CD4-positive, alpha-beta T cell treated with Interferon alpha-2 for 1 hour (primary cell): ENCODE data around the gene SMIM1.
"Not testable (repeated sequence)": the region's sequence is repeated elsewhere in the genome, so short reads cannot be mapped to it uniquely, and the experiment has no call there.

Source experiments
- DNase-seq, 2 donors: peaks; one replicate each; pipeline ENCODE4 v3.0.0-alpha.2; 2020 to 2022

Gene SMIM1

DNA sequence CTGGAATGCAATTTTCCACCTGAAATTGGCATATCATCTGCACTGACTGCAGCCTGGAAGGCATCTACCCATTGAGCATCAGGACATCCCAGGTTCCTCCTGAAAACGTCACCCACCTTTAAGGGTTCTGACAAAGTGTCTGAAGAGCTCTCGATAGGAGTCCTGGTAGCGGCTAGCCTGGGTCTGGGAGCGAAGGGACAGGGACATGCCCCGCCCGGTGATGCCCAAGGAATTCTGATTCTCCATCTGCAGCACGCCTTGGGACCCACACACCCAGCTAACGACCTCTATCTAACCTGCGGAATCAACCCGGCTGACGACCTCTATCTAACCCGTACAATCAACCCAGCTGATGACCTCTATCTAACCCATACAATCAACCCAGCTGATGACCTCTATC lies 33.6 kb upstream of the SMIM1 start:
- DNase-seq = no peak

DNA sequence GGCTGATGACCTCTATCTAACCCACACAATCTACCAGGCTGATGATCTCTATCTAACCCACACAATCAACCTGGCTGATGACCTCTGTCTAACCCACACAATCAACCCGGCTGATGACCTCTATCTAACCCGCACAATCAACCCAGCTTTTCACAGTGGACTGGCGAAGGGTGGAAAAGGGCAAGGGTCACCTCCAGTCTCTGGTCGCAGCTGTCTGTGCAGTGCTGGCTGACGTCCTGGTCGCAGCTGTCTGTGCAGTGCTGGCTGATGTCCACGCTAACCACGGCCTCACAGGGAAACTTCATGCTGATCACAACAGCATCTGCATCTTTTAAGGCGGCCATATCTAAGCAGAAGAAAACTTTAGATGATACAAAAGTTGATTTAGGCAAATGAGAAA lies 32.5 kb upstream of the SMIM1 start:
- DNase-seq = no peak

DNA sequence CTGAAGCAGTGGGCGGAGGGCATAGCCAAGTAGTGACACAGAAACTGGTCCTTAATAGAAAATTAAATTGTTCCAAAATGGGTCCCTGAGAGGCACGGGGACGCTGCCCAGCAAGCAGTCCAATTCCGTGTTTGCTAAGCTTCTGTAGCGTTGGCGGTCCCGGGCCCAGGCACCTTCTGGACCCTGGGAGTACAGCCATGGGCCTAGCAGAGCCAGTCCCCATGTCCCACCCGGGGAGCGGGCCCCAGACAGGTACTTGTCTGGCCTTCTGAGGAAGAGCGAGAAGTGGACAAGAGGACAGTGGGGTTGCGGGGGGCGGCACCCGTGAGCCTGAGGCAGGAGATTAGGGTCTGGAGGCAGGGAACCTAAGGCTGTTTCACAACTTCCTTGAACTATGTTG lies 31.8 kb upstream of the SMIM1 start:
- DNase-seq = no peak

DNA sequence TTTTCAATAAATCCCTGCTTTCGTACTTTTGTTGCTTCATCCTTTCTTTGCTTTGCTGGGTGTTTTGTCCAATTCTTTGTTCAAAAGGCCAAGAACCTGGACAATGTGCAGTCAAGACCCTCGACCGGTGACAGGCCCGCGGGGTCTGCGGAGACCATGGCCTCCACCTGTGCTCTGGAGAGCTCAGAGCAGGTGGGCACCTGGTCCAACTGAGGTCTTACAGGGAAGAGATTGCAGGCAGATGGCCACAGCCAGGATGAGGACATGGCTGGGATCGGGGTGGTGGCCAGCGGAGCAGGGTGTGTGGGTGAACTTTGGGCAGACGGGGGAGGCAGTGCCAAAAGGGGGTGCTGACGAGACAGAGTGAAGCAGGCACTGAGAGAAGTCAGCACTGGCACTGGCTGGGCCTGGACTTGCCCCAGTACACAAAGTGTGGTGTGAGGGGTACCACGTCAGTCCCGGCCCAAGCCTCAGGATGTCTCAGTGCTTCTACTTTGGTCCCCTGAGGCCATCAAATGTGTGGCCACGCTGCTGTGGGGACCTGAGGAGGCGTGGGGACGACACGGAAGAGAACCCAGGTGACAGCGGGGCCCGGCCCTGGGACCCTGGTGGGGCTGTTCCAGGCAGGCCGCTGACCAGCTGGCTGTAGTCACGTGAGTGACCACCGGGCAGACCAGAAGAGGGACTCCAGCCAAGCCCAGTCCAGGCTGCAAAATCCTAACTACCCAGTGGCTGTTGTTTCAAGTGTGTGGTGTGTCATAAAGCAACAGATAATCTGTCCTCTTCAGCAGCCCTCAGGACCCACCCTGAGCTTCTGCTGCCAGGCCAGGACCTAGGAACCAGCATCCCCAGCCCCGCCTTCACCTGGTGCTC lies 30.7 kb upstream of the SMIM1 start:
- no peak for DNase-seq

DNA sequence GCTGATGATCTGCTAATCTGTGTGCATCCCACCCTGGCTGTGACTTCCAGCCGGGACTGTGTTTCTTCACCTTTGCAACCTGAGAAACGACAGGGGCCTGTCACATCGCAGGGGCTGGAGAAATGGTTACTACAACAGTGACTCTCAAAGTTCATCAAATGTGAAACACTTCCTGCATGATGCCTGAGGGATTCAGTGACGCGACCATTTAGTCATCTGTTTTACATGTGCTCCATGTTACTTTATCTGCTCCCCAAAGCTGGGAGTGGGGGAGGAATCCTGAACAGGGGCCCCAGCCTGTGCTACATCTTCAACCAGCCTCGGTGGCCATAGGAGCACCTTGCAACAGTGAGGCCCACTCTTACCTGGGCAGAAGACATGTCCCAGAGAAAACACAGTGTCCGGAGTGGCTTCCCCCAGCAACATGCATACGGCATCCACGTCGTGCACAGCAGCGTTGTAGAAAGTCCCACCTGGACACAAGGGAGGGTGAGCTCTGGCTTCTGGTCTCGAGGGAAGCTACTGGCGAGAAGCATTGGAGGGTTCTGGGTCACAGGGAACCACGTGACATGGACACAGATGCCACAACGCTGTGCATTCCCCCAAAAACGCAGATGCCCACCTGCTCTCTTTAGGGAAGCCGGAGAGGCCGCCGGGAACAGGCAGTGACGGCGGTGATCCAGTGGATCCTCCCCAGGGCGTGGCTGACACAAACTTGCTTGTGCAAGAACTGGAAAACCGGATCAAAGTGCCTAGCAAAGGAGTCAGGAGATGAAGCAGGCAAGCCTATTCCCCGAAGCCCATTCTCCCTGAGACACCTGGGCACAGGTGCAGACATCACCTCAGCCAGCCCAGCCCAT lies 29.9 kb upstream of the SMIM1 start:
- no peak for DNase-seq

DNA sequence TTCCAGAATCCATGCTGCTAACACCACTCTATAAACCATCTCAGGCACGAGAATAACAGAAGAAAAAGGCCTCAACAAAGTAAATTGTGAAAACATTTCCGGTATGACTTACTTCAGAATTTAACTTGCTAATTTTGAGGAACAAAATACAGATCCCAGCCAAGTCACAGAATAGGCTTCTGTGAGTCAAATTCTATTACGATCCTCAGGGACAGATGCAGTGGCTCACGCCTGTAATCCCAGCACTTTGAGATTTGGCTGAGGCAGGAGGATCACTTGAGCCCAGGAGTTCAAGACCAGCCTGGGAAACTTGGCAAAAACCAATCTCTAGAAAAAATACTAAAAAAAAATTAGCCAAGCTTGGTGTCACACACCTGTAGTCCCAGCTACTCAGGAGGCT lies 29.1 kb upstream of the SMIM1 start:
- DNase-seq = no peak

DNA sequence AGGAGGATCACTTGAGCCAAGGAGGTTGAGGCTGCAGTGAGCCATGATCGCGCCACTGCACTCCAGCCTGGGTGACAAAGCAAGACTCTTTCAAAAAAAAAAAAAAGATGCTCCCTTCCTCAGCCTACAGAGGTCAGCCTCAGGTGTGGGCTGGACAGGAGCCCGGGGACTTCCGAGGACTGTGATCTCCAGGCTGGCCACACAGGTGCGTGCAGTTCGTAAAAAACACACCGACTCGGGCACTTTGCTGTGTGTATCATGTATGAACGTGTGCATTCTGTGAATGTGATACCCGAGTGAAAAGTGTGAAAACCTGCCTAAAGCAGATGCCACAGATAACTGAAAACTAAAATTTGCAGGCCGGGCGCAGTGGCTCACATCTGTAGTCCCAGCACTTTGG lies 28.7 kb upstream of the SMIM1 start:
- no peak for DNase-seq

DNA sequence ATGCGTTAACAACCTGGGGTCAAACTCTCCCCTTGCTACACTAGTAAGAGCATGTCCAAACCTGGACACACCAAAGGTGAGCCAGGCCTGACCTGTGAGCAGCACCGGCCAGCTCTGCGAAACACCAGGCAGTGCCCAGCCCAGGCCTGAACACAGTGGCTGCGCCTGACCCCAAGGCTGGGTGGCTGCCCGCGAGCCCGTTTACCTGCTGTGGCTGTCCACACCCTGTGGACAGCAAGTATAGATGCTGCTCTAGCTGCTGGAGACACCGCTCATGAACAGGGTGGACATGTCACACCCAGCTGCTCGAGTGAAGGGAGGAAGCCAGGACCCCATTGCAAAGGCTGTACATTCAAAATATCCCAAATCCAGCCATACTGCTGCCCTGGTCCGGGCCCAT lies 27.9 kb upstream of the SMIM1 start:
- no peak for DNase-seq

DNA sequence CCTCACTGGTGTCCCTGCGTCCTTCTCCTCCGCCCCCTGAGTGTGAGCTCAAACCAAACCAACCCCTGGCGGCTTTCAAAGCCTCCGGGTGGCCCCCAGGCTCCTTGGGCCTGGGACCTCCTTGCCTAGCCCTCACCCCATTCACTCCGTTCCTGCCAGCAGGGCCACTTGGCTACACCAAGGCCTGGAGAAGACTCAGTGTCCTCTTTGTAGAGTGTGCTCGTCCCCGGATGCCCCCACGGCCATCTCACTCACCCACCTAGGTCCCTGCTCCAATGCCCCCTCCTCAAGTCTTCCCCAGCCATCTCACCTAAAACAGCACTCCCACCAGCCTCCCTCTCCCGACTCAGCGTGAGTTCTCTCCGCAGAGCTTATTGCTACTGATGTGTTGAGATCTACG lies 27.5 kb upstream of the SMIM1 start:
- DNase-seq = no peak

DNA sequence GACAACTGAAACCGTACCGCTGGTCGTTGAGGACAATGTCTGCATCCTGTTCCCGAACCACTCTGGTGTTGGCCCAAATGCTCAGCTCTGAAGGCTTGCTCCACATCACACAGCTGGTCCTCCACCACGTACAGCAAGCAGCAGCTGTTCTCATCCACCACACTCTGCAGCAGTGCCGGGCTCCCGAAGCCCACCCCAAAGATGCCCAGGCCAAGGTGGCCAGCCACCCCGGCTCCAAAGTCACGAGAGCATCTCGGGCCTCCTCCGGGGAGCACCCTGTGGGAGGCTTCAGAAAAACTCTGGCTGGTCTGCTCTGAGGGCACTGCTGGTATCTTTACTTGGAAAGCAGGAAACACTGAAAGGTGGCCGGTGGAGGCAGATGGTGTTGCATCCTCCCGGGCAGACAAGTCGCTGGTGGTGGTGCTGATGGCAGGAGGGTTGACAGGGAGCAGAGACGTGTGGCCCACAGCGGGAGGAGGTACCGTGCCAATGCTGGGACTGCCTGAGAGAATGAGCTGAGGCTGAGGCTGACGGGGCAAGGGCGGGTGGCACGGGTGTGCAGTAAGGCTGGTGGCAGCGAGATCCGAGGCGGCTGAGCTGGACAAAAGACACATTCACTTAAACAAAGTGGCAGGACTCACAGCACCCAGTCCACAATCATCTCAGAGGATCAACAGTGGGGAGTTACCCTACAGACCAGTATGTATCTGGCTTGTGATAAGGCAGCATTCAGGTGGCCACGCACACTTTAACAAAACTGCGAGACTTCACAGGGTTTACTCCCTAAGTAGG lies 26.8 kb upstream of the SMIM1 start:
- DNase-seq = peak in 1 of 2 donors; percentile 3

DNA sequence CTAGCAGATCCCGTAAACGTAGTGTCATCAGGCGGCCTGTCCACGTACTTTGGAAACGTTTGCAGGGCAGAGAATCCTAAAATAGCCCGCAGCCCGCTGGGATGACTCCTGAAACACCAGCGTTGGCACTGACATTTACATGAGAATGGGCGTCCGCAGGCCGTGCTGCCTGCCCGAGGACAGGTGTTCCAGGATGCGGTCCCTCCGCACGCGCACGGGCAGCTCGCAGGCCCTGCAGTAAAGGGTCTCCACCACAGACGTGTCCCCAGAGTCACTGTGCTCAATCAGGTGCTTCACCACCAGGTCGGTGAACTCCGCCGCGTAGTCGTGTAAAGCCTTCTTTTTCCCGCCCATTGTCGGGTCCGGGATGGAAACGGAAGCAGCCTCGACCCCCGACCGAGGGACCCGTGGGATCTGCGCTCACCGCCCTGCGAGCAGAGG lies 26.1 kb upstream of the SMIM1 start:
- DNase-seq = no peak

DNA sequence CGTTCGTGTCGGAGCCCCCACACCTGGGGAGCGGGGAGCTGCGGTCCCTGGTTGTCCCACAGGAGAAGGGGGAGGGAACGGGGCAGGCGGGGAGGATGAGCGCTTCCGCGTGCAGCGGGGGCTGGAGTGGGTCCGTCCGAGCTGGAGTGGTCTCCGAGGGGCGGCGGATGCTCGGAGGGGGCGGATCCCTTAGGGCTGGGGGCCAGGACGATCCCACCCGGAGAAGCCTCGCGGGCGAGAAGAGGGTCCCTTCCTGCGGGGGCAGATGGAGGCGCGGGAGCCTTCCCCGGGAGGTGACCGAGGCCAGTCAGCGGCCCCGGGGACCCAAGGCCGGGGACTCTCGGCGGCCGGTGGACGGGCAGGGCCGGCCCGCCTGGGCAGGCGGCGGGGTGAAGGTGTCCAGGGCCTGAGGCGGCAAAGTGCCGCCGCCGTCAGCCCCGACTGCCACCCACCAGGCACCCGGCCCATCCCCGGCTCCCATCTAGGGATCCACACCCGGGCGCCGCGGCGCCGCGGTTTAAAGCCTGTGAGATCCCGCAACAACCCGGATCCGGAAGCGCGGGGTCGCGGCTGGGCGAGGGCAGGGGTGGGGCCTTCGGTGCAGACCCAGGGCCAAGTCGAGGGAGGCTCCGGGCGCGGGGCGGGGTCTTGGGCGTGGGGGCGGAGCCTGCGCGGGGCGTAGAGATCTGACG lies 25.6 kb upstream of the SMIM1 start:
- DNase-seq = peak; percentile 85 to 90

DNA sequence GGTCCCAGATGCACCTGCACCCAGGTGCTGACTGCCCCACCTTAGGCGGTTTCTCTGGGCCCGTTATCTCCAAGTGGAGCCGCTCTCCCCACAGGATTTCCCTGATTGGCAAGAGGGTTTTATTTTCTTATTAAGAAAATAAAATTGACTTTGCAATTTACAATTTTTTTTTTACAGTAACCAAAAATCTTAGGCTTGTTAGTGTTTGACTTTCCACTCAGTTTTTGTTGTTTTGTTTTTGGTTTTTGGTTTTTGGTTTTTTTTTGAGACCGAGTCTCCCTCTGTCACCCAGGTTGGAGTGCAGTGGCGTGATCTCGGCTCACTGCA lies 25.1 kb upstream of the SMIM1 start:
- no peak for DNase-seq

DNA sequence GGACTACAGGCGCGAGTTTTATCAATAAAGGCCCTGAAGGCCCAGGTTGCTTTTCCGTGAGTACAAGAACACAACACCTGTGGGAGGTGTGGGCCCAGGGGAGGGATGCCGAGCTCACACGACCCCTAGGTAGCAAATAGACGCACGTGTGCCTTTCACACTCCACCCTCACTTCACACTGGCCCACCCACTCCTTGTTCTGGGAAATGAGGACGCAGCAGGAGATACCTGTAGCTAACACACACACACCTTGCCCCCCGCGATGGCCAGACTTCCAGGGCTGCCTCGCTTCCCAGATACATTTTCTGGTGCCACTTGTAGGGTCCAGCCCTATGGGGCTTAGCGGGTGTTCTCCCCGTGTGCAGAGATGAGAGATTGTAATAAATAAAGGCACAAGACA lies 24.6 kb upstream of the SMIM1 start:
- DNase-seq = no peak

DNA sequence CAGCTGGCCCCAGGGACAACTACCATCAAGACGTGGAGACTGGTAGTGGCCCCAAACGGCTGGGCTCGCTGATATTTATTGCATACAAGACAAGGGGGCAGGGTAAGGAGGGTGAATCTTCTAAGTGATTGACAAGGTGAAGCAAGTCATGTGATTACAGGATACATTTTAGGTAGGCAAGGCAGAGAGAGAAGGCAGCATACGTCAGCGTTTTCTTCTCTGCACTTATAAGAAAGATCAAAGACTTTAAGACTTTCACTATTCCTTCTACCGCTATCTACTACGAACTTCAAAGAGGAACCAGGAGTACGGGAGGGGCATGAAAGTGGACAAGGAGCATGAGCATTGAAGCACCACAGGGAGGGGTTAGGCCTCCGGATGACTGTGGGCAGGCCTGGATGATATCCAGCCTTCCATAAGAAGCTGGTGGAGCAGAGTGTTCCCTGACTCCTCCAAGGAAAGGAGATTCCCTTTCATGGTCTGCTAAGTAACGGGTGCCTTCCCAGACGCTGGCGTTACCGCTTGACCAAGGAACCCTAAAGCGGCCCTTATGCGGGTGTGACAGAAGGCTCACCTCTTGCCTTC lies 24.1 kb upstream of the SMIM1 start:
- DNase-seq = not testable (repeated sequence)

DNA sequence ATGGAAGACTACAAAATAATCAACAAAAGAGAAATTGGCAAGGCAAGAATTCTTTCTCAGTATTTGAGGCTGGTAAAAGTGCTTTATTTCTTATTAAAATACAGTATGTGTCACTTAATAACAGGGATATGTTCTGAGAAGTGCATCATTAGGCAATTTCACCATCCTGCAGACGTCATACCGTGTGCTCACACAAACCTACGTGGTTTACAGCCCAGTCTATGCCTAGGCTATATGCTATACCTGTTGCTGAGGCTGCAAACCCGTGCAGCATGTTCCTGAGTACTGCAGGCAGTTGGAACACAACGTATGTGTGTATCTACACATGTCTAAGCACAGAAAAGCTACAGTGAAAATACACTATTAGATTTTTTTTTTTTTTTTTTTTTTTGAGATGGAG lies 23.0 kb upstream of the SMIM1 start:
- DNase-seq = no peak

DNA sequence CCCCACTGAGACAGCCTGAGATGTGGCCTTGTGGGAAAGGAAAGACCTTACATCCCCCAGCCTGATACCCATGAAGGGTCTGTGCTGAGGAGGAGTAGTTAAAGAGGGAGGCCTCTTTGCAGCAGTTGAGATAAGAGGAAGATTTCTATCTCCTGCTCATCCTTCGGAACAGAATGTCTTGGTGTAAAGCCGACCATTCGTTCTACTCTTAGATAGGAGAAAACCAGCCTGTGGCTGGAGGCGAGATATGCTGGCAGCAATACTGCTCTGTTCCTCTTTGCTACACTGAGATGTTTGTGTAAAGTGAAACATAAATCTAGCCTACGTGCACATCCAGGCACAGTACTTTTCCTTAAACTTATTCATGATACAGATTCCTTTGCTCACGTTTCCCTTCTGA lies 21.8 kb upstream of the SMIM1 start:
- no peak for DNase-seq

DNA sequence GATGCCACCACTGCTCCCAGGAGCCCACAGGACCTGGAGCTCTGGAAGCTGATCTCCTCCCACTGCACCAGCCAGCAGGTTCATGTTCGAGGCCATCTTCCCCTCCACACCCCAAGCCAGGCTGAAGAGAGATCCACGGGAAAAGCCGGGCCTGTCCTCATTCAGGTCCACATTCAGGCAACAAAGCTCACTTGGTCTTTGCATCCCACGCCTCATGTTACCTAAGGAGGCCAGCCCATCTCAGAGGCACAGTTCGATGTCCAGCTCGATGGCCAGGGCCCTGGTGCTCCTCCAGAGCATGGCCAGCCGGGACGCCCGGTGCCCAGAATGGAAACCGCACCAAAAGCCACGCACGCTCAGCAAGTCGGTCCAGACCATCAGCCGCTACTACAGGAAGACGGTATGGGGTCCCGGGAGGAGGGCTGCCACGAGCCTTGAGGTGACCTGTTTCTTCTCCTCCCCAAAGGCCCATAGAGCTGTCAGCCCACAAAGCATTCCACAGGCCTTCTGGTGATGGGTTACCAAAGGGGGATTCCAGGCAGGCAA lies 20.1 kb upstream of the SMIM1 start, which contains the start of gene CCDC27:
TSS of gene CCDC27 (plus strand) at position 51 of the 546 bp plus-strand sequence. CDS start at position 83, 32 bp downstream.
- DNase-seq = no peak

DNA sequence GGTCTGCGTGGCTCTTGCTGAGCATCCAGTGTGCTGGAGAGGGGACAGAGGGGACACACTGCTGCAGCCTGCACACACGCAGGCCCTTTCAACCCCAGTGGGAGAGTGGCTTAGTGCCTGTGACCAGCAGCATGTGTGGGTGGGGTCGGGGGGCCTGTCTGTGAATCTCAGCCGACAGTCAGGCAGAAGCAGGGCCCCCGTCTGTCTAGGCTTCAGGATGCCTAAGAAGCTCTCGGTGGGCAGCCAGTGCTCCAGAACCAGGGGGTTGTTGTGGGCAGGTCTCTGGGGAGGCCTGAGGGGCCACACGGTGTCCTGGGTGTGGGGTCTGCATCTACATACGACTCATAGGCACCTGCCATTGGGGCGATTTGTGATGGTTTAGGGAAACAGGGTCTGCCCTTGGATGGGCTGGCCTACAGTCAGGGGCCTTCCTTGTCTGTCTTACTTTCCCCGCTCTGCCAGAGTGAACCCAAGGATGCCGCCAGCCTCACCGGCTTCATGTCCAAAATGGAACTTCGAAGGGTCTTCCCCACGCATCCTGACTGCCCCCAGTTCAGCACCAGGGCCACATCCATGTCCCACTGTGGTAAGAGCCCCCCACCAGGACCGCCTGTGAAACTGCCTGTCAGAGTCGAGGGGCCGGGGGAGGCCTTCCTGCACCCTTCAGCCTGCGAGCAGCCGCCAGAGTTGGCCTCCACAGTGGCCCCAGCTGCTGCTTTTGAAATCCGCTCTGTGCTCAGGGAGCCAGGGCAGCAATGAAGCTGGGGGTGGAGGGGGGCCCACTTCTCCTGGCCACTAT lies 18.7 kb upstream of the SMIM1 start:
- no peak for DNase-seq

DNA sequence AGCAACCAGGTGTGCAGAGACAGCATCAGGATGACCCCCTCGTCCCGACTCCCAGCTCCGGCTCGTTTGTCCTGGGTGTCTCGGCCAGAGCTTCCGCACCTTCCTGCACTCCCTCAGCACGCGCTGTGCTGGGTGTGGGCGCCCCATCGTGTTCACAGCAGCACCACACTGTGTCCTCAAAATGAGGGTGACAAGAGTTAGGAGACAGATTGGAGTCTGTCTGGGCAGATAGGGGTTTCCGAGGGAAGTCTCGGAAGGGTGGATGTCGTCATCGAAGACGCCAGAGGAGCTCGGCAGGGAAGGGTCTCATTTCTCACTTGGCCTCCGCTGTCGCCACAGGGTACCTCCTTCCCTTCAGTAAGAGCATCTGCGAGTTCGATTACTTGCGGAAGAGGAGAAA lies 16.2 kb upstream of the SMIM1 start:
- DNase-seq = no peak

DNA sequence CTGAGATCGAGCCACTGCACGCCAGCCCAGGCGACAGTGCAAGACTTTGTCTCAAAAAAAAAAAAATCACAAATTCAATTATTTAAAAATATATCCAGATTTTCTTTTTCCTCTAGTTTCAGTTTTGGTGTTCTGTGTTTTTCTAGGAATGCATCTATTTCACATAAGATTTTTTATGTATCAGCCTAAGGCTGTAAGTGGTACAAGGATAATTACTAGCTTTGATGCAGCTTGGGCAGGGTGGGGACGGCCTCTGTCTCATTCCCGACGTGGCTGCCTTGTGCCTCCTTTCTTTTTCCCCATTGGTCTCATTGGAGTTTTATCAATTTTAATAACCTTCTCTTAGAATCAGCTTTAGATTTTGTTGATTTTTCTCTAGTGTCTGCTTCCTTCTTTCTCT lies 13.4 kb upstream of the SMIM1 start:
- no peak for DNase-seq
